Astrocyte (in vitro differentiated cells and primary cell): ENCODE measurements around the gene C3orf20. TPM values are rescaled to one million over a fixed set of nuclear protein-coding genes. Genes with fewer than 3 reads are reported as not detected.

ENCODE experiments used
- DNase-seq: peaks from one replicate; pipeline ENCODE4 v3.0.0-alpha.2; 2010; ENCODE audit warnings: low read depth
- FAIRE-seq: peaks from 2 replicates; lab custom pipeline; 2011; peaks lifted over from hg19 to GRCh38; lab: Jason Lieb, UNC
- H2AFZ ChIP-seq: 2 replicates; pipeline ENCODE4 v1.6.0; 2012; ENCODE audit warnings: low read depth, low read length, inconsistent platforms
- H3K27ac ChIP-seq: 2 replicates; pipeline ENCODE4 v1.5.1; 2011; ENCODE audit warnings: low read depth, low read length, inconsistent platforms
- H3K27me3 ChIP-seq: 2 replicates; pipeline ENCODE4 v1.6.0; 2011; ENCODE audit warnings: low read length, inconsistent platforms; ENCODE audit not compliant: insufficient read depth
- H3K36me3 ChIP-seq: 2 replicates; pipeline ENCODE4 v1.5.1; 2011; ENCODE audit warnings: low read length, inconsistent platforms; ENCODE audit not compliant: insufficient read depth
- H3K4me1 ChIP-seq: 2 replicates; pipeline ENCODE4 v1.5.1; 2011; ENCODE audit warnings: low read length, inconsistent platforms; ENCODE audit not compliant: insufficient read depth
- H3K4me2 ChIP-seq: 2 replicates; pipeline ENCODE4 v1.6.0; 2012; ENCODE audit warnings: low read length, inconsistent platforms
- H3K4me3 ChIP-seq: 2 replicates; pipeline ENCODE4 v1.5.1; 2011; ENCODE audit warnings: low read depth, mild to moderate bottlenecking, low read length, inconsistent platforms; ENCODE audit not compliant: insufficient read depth
- H3K79me2 ChIP-seq: 2 replicates; pipeline ENCODE4 v1.6.0; 2012; ENCODE audit warnings: mild to moderate bottlenecking, low read length, inconsistent platforms; ENCODE audit not compliant: insufficient read depth
- H3K9ac ChIP-seq: 2 replicates; pipeline ENCODE4 v1.6.0; 2012; ENCODE audit warnings: mild to moderate bottlenecking, low read length, inconsistent platforms
- H3K9me3 ChIP-seq: 2 replicates; pipeline ENCODE4 v1.5.1; 2012; ENCODE audit warnings: low read depth, mild to moderate bottlenecking, low read length, inconsistent platforms; ENCODE audit not compliant: insufficient read depth
- H4K20me1 ChIP-seq: 2 replicates; pipeline ENCODE4 v1.6.0; 2012; ENCODE audit warnings: low read length, inconsistent platforms; ENCODE audit not compliant: insufficient read depth
- H3K27ac Mint-ChIP-seq: one replicate; pipeline ENCODE4 v1.8.0; 2021; ENCODE audit warnings: mild to moderate bottlenecking, mixed read lengths; ENCODE audit not compliant: unreplicated experiment
- H3K27me3 Mint-ChIP-seq: one replicate; pipeline ENCODE4 v1.8.0; 2021; ENCODE audit warnings: low read depth, mixed read lengths; ENCODE audit not compliant: unreplicated experiment
- H3K36me3 Mint-ChIP-seq: one replicate; pipeline ENCODE4 v1.8.0; 2021; ENCODE audit warnings: low read depth, mixed read lengths; ENCODE audit not compliant: unreplicated experiment
- H3K4me1 Mint-ChIP-seq: one replicate; pipeline ENCODE4 v1.8.0; 2021; ENCODE audit warnings: low read depth, mixed read lengths; ENCODE audit not compliant: unreplicated experiment
- H3K4me3 Mint-ChIP-seq: one replicate; pipeline ENCODE4 v1.8.0; 2021; ENCODE audit warnings: mild to moderate bottlenecking, moderate library complexity, mixed read lengths; ENCODE audit not compliant: unreplicated experiment
- H3K9me3 Mint-ChIP-seq: one replicate; pipeline ENCODE4 v1.8.0; 2021; ENCODE audit warnings: mild to moderate bottlenecking, mixed read lengths; ENCODE audit not compliant: unreplicated experiment
- EZH2 ChIP-seq: IDR thresholded peaks from 2 replicates; pipeline ENCODE4 v1.6.1; 2012; ENCODE audit warnings: mild to moderate bottlenecking, low read length, inconsistent platforms; ENCODE audit not compliant: insufficient read depth
- total RNA-seq: library from RNA; stranded (reverse); gene quantifications from 2 replicates; pipeline ENCODE4 v1.2.1, GENCODE V29; 2021
- TF ChIP-seq, protein P1 (sequence below): IDR thresholded peaks from 2 replicates; pipeline ENCODE4 v1.5.1; 2011; ENCODE audit warnings: low read depth, mild to moderate bottlenecking, inconsistent platforms, low read length, moderate library complexity; ENCODE audit not compliant: insufficient read depth

The C3orf20 gene
- total RNA-seq, 1 donor from 2014 or later = 0.16 TPM

DNA sequence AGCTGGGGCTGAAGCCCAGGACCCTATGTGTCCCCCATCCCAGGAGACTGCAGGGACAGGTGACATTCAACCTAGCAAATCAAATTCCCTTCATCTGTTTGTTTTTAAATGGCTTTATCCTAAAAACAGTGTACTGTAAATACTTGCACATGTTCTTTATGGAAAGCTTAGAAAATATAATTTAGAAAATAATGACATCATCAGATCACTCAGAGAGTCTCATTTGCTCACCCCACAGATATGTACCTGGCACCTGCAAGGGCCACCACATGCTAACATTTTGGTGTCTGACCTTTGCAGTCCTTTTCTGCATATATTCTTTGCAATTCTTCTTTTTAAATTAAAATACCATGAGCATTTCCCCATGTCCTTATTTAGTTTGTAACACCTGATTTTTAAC, 85.2 kb downstream of the C3orf20 start:
- H3K4me1 ChIP-seq = no peaks in the 10 kb centered on the region
- H3K27ac Mint-ChIP-seq = no peak overlapping the region
- no peaks in the 10 kb centered on the region for H4K20me1 ChIP-seq
- peaks cover 3% of the 10 kb centered on the region for H3K36me3 Mint-ChIP-seq
- peaks cover 7% of the 10 kb centered on the region for H3K9me3 Mint-ChIP-seq
- no peaks in the 10 kb centered on the region for H3K36me3 ChIP-seq
- H2AFZ ChIP-seq = no peak overlapping the region
- H3K79me2 ChIP-seq = no peaks in the 10 kb centered on the region
- no peak for FAIRE-seq
- no peak for TF ChIP-seq EZH2
- TF ChIP-seq, protein P1, sequence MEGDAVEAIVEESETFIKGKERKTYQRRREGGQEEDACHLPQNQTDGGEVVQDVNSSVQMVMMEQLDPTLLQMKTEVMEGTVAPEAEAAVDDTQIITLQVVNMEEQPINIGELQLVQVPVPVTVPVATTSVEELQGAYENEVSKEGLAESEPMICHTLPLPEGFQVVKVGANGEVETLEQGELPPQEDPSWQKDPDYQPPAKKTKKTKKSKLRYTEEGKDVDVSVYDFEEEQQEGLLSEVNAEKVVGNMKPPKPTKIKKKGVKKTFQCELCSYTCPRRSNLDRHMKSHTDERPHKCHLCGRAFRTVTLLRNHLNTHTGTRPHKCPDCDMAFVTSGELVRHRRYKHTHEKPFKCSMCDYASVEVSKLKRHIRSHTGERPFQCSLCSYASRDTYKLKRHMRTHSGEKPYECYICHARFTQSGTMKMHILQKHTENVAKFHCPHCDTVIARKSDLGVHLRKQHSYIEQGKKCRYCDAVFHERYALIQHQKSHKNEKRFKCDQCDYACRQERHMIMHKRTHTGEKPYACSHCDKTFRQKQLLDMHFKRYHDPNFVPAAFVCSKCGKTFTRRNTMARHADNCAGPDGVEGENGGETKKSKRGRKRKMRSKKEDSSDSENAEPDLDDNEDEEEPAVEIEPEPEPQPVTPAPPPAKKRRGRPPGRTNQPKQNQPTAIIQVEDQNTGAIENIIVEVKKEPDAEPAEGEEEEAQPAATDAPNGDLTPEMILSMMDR = no peak
- H3K27ac ChIP-seq = no peak overlapping the region
- no peak overlapping the region for H3K4me3 ChIP-seq
- H3K9ac ChIP-seq = no peak overlapping the region
- H3K4me3 Mint-ChIP-seq = no peak overlapping the region
- peaks cover 20% of the 10 kb centered on the region for H3K27me3 Mint-ChIP-seq
- no peak overlapping the region for H3K4me2 ChIP-seq
- DNase-seq = no peak
- H3K9me3 ChIP-seq = no peaks in the 10 kb centered on the region
- H3K27me3 ChIP-seq = no peaks in the 10 kb centered on the region
- H3K4me1 Mint-ChIP-seq = no peaks in the 10 kb centered on the region

DNA sequence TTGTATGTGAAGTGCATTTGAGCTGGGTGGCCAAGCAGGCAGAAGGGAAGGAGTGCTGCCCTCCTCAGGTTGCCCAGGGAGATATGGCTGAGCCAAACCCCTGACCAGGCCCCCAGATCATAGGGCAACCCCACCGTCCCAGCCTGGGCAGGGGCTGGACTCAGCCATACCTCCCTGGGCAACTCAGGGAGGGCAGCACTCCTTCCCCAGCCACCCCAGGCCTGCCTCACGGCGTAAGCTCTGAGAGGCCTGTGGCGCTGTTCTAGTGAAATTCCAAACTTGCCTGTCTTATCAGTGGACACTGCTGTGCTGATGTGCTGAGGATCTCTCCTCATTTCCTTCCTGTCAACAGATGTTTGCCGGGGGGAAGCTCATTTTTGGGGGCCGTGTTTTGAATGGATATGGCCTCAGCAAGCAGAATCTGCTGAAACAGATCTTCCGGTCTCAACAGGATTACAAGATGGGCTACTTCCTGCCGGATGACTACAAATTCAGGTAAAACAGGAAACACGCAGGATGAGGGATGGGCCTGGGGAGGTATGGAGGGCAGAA, 86.3 kb downstream of the C3orf20 start:
- no peaks in the 10 kb centered on the region for H4K20me1 ChIP-seq
- Mint-ChIP-seq H3K27ac (no peak overlapping the region), H3K27me3 (peaks cover 27% of the 10 kb centered on the region), H3K36me3 (peaks cover 3% of the 10 kb centered on the region), H3K9me3 (peaks cover 7% of the 10 kb centered on the region), H3K4me3 (no peak overlapping the region), H3K4me1 (no peaks in the 10 kb centered on the region)
- H3K4me1 ChIP-seq = no peaks in the 10 kb centered on the region
- DNase-seq = no peak
- H2AFZ ChIP-seq = no peak overlapping the region
- H3K4me3 ChIP-seq = no peak overlapping the region
- H3K36me3 ChIP-seq = no peaks in the 10 kb centered on the region
- TF ChIP-seq, protein P1 = no peak
- TF ChIP-seq EZH2 = no peak
- no peaks in the 10 kb centered on the region for H3K9me3 ChIP-seq
- no peaks in the 10 kb centered on the region for H3K79me2 ChIP-seq
- FAIRE-seq = no peak
- no peak overlapping the region for H3K9ac ChIP-seq
- no peak overlapping the region for H3K27ac ChIP-seq
- H3K27me3 ChIP-seq = no peaks in the 10 kb centered on the region
- no peak overlapping the region for H3K4me2 ChIP-seq

DNA sequence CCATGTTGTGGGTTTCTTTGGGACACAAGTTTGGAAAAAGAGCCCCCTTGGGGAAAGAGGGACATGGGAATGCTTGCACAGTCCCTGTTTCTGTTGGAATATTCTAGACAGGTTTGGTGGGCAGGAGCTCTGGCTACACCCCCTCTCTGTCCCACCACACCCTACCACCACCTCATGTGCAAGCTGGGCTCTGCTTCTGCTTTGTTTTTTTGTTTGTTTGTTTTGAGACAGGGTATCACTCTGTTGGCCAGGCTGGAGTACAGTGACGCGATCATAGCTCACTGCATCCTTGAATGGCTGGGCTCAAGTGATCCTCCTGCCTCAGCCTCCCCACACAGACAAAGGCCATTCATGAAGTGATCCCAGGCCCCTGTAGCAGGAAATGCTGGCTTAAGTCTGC, 86.9 kb downstream of the C3orf20 start:
- H2AFZ ChIP-seq = no peak overlapping the region
- H3K79me2 ChIP-seq = no peaks in the 10 kb centered on the region
- H3K9me3 ChIP-seq = no peaks in the 10 kb centered on the region
- no peak for FAIRE-seq
- no peaks in the 10 kb centered on the region for H3K4me1 ChIP-seq
- no peak overlapping the region for H3K9ac ChIP-seq
- no peaks in the 10 kb centered on the region for H3K36me3 ChIP-seq
- Mint-ChIP-seq H3K4me3 (no peak overlapping the region), H3K27ac (no peak overlapping the region), H3K27me3 (peaks cover 26% of the 10 kb centered on the region), H3K9me3 (peaks cover 7% of the 10 kb centered on the region), H3K4me1 (no peaks in the 10 kb centered on the region), H3K36me3 (no peaks in the 10 kb centered on the region)
- no peak overlapping the region for H3K27ac ChIP-seq
- no peak for TF ChIP-seq EZH2
- TF ChIP-seq, protein P1 = no peak
- H3K4me3 ChIP-seq = no peak overlapping the region
- H3K4me2 ChIP-seq = no peak overlapping the region
- no peaks in the 10 kb centered on the region for H4K20me1 ChIP-seq
- no peaks in the 10 kb centered on the region for H3K27me3 ChIP-seq
- no peak for DNase-seq
